GM19023 (cell line): ENCODE measurements around the gene LMNA.
A peak's percentile ranks its signal among the peaks of the same experiment; 100 is the strongest.
"Not testable (repeated sequence)": the region's sequence is repeated elsewhere in the genome, so short reads cannot be mapped to it uniquely, and the experiment has no call there.

Experiments
- ATAC-seq: cut with Tn5 transposase; IDR thresholded peaks from one replicate; pipeline ENCODE4 v1.9.1; 2021; ENCODE audit warnings: mild to moderate bottlenecking, moderate library complexity; ENCODE audit not compliant: unreplicated experiment

LMNA gene

DNA sequence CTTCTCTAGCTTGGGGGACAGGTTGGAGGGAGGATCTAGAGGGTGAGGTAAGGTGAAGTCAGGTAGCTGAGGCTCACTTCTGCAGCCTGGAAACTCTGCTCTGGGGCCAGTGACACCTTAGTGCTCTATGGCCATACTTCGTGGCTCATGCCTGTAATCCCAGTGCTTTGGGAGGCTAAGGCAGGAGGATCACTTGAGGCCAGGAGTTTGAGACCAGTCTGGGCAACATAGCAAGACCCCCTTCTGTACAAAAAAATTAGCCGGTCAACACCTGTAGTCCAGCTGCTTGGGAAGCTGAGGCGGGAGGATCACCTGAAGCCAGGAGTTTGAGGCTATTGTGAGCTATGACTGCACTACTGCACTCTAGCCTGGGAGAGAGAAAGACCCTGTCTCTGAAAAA, 5.8 kb downstream of the LMNA start:
- no peak for ATAC-seq

DNA sequence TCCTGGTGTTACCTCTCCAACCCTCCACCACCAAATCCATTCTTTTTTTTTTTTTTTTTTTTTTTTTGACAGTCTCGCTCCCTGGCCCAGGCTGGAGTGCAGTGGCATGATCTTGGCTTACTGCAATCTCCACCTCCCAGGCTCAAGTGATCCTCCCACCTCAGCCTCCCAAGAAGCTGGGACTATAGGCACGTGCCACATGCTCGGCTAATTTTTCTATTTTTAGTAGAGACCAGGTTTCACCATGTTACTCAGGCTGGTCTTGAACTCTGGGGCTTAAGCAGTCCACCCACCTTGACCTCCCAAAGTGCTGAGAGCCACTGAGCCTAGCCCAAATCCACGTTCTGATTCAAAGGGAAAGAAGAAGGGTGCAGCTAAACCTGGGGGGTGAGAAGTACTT, 6.5 kb downstream of the LMNA start:
- not testable (repeated sequence) for ATAC-seq

DNA sequence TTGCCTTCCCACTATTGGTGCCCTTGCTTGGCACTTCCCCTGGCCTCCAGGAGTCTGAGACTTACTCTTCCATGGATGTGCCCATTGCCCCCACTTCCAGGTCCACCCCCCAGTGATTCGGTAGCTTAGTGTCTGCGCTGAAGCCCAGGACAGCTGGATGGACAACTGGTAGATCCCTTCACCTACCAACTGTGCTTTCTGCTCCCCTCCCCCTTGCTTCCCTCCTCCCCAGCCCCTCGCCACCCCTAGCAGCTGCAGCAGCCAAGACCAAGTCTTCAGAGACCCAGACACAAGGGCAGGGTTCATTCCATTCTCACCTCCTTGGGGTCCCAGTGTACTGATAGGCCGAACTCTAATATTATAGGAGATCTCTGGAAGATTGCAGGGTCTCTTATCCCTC, 6.9 kb downstream of the LMNA start:
- ATAC-seq = no peak

DNA sequence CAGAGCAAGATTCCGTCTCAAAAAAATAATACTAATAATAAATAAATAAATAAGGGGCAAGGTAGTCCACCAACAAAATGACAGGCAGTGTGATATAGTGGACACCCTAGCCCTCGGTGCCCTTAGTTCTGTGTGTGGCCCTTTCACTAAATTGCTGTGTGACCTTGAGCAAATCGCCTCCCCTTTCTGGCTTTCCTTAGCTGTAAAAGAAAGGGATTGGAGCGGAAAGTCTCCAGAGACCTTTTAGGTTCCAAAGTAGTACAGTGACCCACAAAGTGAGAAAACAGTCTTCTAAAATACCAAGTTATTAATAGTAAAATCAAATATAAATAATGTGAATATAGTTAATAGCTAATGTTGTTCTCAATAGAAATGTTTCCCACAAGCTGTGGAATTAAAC, 7.6 kb downstream of the LMNA start:
- no peak for ATAC-seq

DNA sequence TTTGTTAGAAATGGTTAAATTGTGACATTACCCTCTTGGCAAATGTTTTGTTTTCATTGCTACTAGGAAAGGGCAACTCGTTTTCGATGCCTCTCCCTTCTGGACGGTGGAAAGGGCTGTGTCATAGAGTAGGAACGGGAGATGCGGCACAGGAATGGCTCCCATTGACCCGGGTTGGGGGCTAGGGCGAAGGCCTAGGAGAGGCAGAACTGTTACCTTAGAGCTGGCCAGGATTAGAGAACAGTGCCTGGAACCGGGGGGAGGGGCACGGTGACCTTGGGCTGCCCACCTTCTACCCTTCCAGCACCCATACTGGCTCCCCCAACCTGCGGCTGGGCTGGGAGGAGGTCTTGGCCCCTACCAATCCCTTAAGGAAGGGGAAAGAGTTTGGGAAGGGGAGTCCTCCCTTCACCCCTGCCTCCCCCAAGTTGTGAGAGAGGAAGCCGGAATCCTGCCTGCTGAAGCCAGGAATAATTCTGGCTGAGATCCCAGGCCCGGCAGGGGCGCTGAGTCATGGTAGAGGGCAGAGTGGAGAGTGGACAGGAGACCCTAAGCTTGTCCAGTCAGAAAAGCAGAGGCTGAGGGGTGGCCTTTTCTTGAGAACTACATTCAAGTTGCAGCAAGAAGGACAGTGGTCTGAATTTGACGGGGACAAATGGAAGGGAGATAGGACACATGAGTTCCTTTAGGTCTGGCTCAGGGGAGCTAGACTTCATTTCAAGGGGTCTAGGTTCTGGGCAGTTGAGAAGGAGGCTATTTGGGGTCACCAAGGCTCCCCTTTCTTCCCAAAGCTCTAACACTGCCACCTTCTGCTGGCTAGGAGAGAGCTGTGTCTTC, 8.2 kb downstream of the LMNA start:
- no peak for ATAC-seq

DNA sequence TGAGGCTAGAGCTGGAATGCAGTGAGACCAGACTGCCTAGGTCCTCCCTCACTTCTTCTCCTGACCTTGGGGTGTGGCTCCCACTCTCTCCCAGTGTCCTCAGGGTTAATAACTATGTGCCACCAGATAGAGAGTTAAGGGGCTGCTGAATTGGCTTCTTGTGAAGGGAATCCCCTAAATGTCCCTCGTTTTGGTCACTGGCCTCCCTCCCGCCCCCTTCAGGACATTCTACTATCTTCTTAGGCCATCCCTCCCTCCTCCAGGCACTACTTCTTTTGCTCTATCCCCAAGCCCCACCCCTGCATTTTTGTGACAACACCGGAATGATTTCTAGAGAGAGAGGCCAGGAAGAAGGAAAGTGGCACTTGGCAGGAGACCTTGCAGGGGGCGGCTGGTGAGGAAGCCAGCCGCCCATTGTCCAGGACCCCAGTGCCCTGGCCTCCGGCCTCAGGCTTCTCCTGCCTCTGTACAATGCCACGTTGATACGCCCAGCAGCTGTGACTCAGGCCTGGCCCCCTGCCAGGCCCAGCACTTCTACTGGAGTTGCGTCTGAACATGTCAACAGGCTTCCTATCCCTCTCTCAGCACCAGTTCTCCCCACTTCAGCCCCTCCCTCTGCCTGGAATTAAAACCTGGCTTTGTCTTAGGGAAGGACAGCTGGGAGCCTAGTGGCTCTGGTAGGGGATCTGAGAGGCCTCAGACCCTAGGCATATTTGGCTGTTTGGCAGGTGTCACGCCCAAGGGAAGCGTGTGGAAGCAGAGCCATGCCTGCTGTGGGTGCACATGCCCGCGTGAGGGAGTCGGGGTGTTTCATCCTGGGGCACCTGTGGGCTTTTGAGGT, 9.1 kb downstream of the LMNA start:
- no peak for ATAC-seq

DNA sequence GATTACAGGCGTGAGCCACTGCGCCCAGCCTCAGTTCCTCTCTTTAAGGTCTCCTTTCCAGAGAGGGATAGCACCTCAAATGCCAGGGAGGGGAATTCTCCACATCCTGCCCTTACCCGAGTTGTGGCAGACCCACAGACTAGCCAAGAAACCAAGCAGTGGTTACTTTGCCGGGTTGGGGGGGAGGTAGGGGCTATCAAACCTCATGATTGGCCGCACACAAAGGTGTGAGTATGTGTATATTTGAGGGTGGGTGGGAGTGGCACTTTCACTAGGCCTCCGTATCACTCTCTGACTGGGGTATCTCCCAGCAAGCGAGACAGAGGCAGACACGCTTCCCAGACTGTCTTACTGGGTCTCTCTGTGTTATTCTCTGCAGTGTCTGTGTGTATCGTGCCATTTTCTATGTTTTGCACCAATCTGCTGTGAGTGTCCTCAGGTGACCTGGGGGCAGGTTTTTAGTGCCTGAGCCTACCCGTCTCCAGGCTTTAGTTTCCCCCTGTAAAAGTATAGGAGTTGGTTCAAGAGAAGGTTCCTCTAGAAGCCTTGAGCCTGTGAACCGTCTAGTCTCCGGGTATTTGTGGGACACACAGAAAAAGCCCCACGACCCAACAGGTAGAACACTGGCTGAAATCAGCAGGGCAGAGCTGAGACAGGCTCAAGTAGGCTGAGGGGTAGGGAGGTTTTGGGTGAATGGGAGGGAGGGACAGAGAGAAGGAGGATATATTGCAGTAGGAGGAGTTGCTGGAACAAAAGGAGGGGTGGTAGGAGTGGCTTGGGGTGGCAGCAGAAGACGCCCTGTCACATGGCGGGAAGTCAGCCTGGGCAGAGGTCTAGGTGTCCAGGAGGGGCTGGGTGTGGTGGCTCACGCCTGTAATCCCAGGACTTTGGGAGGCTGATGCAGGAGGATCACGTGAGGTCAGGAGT, 10.3 kb downstream of the LMNA start:
- no peak for ATAC-seq

DNA sequence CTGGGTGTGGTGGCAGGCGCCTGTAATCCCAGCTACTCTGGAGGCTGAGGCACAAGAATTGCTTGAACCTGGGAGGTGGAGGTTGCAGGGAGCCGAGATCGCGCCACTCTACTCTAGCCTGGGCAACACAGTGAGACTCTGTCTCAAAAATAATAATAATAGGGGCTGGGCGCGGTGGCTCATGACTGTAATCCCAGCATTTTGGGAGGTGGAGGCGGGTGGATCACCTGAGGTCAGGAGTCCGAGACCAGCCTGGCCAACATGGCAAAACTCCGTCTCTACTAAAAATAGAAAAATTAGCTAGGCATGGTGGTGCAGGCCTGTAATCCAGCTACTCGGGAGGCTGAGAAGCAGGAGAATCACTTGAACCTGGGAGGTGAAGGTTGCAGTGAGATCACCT, 11.0 kb downstream of the LMNA start:
- ATAC-seq = not testable (repeated sequence)

DNA sequence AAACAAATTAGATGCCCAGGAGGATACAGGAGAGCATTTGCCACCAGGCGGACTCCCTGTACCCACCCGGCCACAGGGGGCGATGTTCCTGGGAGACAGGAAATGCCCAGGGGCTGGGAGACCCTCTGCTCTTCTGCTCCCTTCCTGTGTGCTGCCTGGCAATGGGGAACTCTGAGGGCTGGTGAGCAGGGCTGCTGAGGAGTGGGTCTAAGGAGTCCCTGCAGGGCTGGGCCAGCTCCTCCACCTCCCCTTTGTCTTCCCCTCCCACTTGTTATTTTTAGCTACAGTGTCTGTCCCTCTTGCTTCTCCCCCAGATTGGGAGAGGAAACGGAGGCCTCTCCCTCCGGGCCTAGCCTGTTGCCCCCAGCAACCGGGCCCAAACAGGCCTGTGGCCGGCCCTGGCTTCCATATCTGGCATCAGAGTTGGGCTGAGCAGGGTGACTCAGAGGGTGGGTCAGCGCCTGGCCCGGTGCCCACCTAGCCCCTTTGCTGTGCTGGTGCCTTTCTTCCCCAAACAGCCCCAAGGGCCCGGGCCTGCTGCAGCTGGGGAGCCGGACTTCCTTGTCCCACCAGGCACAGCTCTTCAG, 11.6 kb downstream of the LMNA start:
- no peak for ATAC-seq

DNA sequence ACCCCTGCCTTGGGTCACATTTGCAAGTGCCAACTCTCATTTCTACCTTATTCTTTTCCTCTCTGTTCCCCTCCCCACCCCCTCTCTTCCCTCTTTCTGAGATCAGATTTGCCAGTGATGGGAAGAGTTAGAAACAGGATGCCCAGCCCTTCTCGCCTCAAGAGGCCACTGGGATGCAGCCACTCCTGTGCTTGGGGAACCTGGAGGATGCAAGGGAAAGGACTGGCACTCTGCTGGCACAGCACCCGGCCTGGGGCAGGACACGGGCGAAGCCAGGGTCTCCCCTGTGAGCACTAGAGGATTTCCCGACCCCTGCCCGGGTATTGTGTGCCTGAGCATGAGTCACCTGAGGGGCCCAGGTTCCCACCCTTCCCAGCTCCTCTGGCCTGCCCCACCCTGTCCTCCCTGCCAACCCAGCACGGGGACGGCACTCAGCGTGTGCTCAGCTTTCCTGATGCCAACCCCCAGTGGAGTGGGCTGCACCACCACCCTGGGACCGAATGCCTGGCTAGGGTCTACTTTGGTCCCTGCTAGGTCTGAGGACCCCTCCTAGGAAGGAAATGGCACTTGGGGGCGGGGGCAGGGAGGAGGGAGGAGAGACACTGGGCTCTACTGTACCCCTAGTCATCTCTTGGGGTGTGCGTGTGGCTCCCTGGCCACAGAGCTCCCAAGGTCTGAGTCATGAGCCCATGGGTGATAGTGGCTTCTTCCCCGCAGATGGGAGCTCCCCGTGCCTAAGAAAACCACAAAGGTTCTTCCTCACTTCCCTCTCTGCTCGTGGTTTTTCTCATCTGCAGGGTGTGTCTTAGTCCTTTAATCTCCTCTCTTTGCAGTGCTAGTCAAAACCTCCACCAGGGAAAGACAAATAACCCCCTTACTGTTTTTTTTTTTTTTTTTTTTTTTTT, 12.4 kb downstream of the LMNA start:
- peak; percentile 63 for ATAC-seq

DNA sequence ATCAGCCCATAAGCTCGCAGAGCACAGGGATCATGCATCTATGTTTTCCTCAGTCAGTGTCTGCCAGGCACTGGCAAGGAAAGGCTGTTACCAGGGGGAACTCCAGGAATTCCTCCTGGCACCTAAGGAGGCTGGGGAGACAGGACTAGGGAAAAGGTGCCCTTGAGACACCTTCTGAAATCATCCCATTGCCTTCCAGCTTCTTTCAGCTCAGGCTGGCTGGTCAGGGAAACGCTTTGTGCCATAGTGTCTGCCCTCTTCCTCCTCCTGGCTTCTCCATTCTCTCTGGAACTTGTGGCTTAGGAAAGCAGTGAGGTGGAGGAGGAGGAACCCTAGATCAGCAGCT, 13.8 kb downstream of the LMNA start:
- ATAC-seq = no peak

DNA sequence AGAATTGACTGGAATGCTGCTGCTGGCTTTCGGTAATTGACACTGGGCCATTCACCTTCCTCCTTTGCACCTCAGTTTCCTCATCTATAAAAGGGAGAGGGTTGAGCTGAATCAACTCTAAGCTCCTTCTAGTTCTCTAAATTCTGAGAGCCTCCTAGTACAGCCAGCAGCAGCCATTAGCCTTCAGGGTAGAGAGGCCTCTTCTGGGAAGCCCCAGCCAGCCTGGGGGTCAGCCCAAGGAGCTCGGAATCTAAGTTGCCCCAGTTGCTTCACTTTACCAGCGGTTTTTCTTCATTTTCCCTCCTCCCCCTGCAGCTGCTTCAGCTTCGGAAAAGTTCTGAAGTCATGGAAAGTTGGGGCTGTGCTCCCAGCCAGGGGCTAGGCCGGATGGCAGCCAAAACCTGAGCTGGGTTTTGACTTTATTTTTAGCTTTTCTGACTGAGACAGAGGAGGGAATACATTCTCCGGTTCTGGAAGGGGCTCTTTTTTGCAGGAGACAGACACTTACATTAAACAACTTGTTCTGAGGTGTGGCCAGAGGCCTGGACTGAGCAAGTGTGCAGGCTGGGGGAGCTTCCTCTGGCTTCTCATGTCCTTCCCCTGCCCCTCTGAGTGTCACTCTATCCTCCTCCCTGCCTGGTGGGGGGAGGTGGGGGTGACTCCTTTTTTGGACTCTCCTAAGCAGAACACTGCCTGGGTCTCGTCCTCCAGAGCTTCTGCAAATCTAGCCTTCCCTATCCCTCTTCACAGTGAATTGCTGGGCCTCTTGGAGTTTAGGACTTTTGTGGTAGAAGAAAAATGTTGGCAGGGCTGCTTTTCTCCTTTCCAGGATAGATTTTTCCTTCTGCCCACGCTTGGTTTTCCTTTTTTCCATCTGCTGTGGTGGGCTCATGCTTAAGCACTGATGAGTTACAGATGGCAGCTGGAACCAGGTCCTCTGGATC, 14.4 kb downstream of the LMNA start:
- ATAC-seq = no peak

DNA sequence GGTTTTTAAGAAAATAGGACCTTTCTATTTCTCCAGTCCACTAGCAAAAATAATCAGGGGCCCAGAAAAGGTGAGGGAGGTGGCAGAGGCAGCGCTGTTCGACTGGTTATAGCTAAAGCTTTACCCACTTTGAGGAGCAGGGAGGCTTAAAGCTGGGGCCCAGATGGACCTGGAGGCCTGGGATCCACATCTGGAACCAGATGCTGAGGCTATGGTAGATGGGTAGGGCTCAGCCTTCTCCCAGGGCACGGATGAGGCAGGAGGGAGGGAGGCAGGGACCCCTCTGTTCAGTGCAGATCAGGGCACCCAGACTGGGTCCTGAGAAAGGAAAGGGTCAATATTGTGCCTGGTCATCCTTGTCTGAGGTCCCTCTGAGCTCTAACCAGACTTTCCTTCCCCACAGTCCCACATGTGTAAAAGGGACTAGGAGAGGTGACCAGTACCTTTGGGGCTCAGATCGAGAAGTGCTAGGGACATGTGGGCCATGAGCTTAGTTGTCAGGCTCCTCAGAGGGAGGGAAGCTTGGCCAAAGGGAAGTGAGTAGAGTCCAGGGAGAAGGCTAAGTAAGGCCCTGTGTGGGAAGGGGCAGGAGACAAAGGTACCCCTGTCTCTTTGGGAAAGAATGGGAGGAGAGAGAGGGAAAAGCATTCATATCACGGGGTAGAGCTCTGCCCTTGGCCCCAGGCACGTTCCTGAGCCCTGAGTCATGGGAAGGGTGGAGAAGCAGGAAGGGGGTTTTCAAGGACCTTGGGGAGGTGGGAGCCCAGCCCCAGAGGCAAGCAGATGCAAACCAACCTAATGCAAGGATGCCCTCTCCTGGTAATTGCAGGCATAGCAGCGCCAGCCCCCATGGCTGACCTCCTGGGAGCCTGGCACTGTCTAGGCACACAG, 15.4 kb downstream of the LMNA start:
- no peak for ATAC-seq

DNA sequence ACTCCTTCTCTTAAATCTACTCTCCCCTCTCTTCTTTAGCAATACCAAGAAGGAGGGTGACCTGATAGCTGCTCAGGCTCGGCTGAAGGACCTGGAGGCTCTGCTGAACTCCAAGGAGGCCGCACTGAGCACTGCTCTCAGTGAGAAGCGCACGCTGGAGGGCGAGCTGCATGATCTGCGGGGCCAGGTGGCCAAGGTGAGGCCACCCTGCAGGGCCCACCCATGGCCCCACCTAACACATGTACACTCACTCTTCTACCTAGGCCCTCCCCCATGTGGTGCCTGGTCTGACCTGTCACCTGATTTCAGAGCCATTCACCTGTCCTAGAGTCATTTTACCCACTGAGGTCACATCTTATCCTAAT, 16.0 kb downstream of the LMNA start:
- ATAC-seq = no peak

DNA sequence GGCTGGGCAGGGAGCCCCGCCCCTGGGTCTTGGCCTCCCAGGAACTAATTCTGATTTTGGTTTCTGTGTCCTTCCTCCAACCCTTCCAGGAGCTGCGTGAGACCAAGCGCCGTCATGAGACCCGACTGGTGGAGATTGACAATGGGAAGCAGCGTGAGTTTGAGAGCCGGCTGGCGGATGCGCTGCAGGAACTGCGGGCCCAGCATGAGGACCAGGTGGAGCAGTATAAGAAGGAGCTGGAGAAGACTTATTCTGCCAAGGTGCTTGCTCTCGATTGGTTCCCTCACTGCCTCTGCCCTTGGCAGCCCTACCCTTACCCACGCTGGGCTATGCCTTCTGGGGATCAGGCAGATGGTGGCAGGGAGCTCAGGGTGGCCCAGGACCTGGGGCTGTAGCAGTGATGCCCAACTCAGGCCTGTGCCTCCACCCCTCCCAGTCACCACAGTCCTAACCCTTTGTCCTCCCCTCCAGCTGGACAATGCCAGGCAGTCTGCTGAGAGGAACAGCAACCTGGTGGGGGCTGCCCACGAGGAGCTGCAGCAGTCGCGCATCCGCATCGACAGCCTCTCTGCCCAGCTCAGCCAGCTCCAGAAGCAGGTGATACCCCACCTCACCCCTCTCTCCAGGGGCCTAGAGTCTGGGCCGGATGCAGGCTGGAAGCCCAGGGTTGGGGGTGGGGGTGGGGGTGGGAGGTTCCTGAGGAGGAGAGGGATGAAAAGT, 20.4 kb downstream of the LMNA start:
- ATAC-seq = no peak

DNA sequence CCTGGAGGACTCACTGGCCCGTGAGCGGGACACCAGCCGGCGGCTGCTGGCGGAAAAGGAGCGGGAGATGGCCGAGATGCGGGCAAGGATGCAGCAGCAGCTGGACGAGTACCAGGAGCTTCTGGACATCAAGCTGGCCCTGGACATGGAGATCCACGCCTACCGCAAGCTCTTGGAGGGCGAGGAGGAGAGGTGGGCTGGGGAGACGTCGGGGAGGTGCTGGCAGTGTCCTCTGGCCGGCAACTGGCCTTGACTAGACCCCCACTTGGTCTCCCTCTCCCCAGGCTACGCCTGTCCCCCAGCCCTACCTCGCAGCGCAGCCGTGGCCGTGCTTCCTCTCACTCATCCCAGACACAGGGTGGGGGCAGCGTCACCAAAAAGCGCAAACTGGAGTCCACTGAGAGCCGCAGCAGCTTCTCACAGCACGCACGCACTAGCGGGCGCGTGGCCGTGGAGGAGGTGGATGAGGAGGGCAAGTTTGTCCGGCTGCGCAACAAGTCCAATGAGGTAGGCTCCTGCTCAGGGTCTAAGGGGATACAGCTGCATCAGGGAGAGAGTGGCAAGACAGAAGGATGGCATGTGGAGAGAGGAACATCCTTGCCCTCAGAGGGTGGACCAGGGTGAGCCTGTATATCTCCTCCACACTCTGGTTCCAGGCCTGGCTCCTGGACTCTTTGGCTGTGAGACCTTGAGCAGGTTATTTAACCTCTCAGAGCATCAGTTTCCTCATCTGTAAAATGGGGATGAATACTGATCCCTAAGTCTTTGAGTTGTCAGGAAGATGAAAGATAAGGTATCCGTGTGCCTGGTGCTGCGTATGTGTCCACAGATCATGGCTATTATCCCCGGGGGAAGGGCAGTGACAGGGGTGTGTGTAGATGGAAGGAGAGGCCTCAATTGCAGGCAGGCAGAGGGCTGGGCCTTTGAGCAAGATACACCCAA, 21.7 kb downstream of the LMNA start:
- ATAC-seq = no peak
